H1 (cell line): ENCODE measurements around the gene ANKEF1. TPM values are rescaled to one million over a fixed set of nuclear protein-coding genes. Genes with fewer than 3 reads are reported as not detected.

Experiments used
- CTCF ChIA-PET: fragments of 300-600 bp; sonication (Branson Sonifier 250); formaldehyde crosslinking; loops from one replicate; lab custom pipeline; 2021; ENCODE audit not compliant: partially characterized antibody; lab: Charles Lee
- POLR2A ChIA-PET: fragments of 300-600 bp; sonication (Branson Sonifier 250); formaldehyde crosslinking; loops from one replicate; lab custom pipeline; 2021; ENCODE audit warnings: inconsistent platforms; ENCODE audit not compliant: partially characterized antibody; lab: Charles Lee
- DNase-seq, 2 experiments: peaks; one replicate each; pipeline versions ENCODE4 v3.0.0 to v3.0.0-alpha.2; 2010 to 2022; ENCODE audit warnings: low spot score in 2 of 2, low read depth in 1 of 2, mixed read lengths in 1 of 2
- FAIRE-seq: peaks from 2 replicates; lab custom pipeline; 2011; peaks lifted over from hg19 to GRCh38; lab: Jason Lieb, UNC
- H2AFZ ChIP-seq: 2 replicates; pipeline ENCODE4 v1.8.1; 2012; ENCODE audit warnings: low read length, inconsistent platforms
- H2AK5ac ChIP-seq: 2 replicates; pipeline ENCODE4 v1.6.1; 2013; ENCODE audit warnings: low read depth, low read length
- H2BK120ac ChIP-seq: replicated peaks from 2 replicates; pipeline ENCODE3; 2013; ENCODE audit warnings: low read depth, low read length, inconsistent platforms
- H2BK12ac ChIP-seq: 2 replicates; pipeline ENCODE4 v1.6.1; 2013; ENCODE audit warnings: low read depth, low read length
- H2BK15ac ChIP-seq: 2 replicates; pipeline ENCODE4 v1.6.1; 2013; ENCODE audit warnings: low read length
- H2BK20ac ChIP-seq: 2 replicates; pipeline ENCODE4 v1.6.1; 2013; ENCODE audit warnings: low read length
- H2BK5ac ChIP-seq: 2 replicates; pipeline ENCODE4 v1.6.1; 2013; ENCODE audit warnings: low read depth, low read length
- H3K14ac ChIP-seq: 2 replicates; pipeline ENCODE4 v1.6.1; 2013; ENCODE audit warnings: inconsistent platforms; ENCODE audit not compliant: insufficient read length
- H3K18ac ChIP-seq: 2 replicates; pipeline ENCODE4 v1.6.1; 2013; ENCODE audit warnings: low read length; ENCODE audit errors: extremely low read depth
- H3K23ac ChIP-seq: 2 replicates; pipeline ENCODE4 v1.6.1; 2013; ENCODE audit warnings: inconsistent platforms; ENCODE audit not compliant: insufficient read length
- H3K23me2 ChIP-seq: 2 replicates; pipeline ENCODE4 v1.6.1; 2013; ENCODE audit warnings: low read depth, low read length
- H3K27ac ChIP-seq: 2 replicates; pipeline ENCODE4 v1.6.1; 2011; ENCODE audit warnings: low read depth, low read length, inconsistent platforms
- H3K27me3 ChIP-seq, 4 experiments: replicated peaks in 1 of 4; 1 replicate in 1 of 4; 2 replicates in 3 of 4; pipeline versions ENCODE4 v1.6.1 to v1.8.1; 2011 to 2013; ENCODE audit warnings: low read length in 3 of 4, mild to moderate bottlenecking in 3 of 4, inconsistent platforms in 2 of 4, mixed read lengths in 2 of 4, moderate library complexity in 1 of 4; ENCODE audit not compliant: control insufficient read depth in 3 of 4, insufficient read depth in 3 of 4; ENCODE audit errors: extremely low read depth in 1 of 4
- H3K36me3 ChIP-seq, 4 experiments: 2 replicates each; pipeline versions ENCODE4 v1.6.1 to v1.8.1; 2011 to 2013; ENCODE audit warnings: mild to moderate bottlenecking in 4 of 4, low read length in 3 of 4, moderate library complexity in 2 of 4, control low read depth in 1 of 4, inconsistent platforms in 1 of 4; ENCODE audit not compliant: insufficient read depth in 4 of 4, control insufficient read depth in 2 of 4
- H3K4ac ChIP-seq: replicated peaks from 2 replicates; pipeline ENCODE3; 2013; ENCODE audit warnings: low read length, low read depth, mixed read lengths, inconsistent platforms; ENCODE audit not compliant: insufficient read length
- H3K4me1 ChIP-seq, 4 experiments: replicated peaks in 1 of 4; 1 replicate in 1 of 4; 2 replicates in 3 of 4; pipeline versions ENCODE4 v1.6.1 to v1.8.1; 2011 to 2013; ENCODE audit warnings: low read length in 3 of 4, inconsistent platforms in 2 of 4, mixed read lengths in 1 of 4; ENCODE audit not compliant: insufficient read depth in 4 of 4, control insufficient read depth in 3 of 4
- H3K4me2 ChIP-seq, 2 experiments: 2 replicates each; pipeline versions ENCODE4 v1.6.1 to v1.8.1; 2011 to 2013; ENCODE audit warnings: low read depth in 2 of 2, low read length in 2 of 2, control low read depth in 1 of 2, inconsistent platforms in 1 of 2, mild to moderate bottlenecking in 1 of 2; ENCODE audit not compliant: insufficient read depth in 1 of 2
- H3K4me3 ChIP-seq, 4 experiments: fragments of 200-600, 300-600 bp in 1 of 4; sonication (generic), shearing (Covaris generic), sonication (Bioruptor Twin) in 1 of 4; 2 replicates each; pipeline versions ENCODE4 v1.5.1 to v1.8.1; 2011 to 2016; ENCODE audit warnings: low read length in 4 of 4, low read depth in 3 of 4, control low read depth in 2 of 4, inconsistent platforms in 2 of 4, mild to moderate bottlenecking in 2 of 4, mixed read lengths in 1 of 4, moderate library complexity in 1 of 4; ENCODE audit not compliant: insufficient read depth in 2 of 4; ENCODE audit errors: extremely low read depth in 1 of 4
- H3K56ac ChIP-seq: replicated peaks from 2 replicates; pipeline ENCODE3; 2013; ENCODE audit warnings: low read depth, mild to moderate bottlenecking, mixed read lengths, low read length, inconsistent platforms; ENCODE audit not compliant: insufficient read length
- H3K79me1 ChIP-seq: 2 replicates; pipeline ENCODE4 v1.6.1; 2013; ENCODE audit warnings: low read depth, low read length, control low read depth
- H3K79me2 ChIP-seq, 2 experiments: 2 replicates each; pipeline versions ENCODE4 v1.6.1 to v1.8.1; 2012 to 2013; ENCODE audit warnings: low read length in 2 of 2, mild to moderate bottlenecking in 2 of 2, inconsistent platforms in 1 of 2; ENCODE audit not compliant: insufficient read depth in 2 of 2, control insufficient read depth in 1 of 2
- H3K9ac ChIP-seq, 4 experiments: replicated peaks in 1 of 4; 1 replicate in 1 of 4; 2 replicates in 3 of 4; pipeline versions ENCODE4 v1.6.1 to v1.8.1; 2011 to 2013; ENCODE audit warnings: low read depth in 3 of 4, low read length in 3 of 4, control low read depth in 2 of 4, mild to moderate bottlenecking in 2 of 4, moderate library complexity in 2 of 4, inconsistent platforms in 1 of 4; ENCODE audit errors: extremely low read depth in 1 of 4
- H3K9me3 ChIP-seq, 2 experiments: 2 replicates each; pipeline versions ENCODE4 v1.6.1 to v1.8.1; 2012 to 2013; ENCODE audit warnings: mild to moderate bottlenecking in 2 of 2, moderate library complexity in 2 of 2, control low read depth in 1 of 2, inconsistent platforms in 1 of 2, low read depth in 1 of 2, low read length in 1 of 2, mixed read lengths in 1 of 2; ENCODE audit not compliant: insufficient read depth in 2 of 2
- H4K20me1 ChIP-seq, 2 experiments: replicated peaks in 1 of 2; 2 replicates each; pipeline versions ENCODE3 to v1.8.1; 2011 to 2013; ENCODE audit warnings: inconsistent platforms in 2 of 2, low read length in 2 of 2, mild to moderate bottlenecking in 1 of 2; ENCODE audit not compliant: insufficient read depth in 2 of 2, control insufficient read depth in 1 of 2
- H4K5ac ChIP-seq: 2 replicates; pipeline ENCODE4 v1.6.1; 2013; ENCODE audit warnings: low read length, low read depth, mixed read lengths, inconsistent platforms; ENCODE audit not compliant: insufficient read length
- H4K8ac ChIP-seq: 2 replicates; pipeline ENCODE4 v1.8.0; 2013; ENCODE audit warnings: mild to moderate bottlenecking, moderate library complexity, low read length, inconsistent platforms; ENCODE audit not compliant: insufficient read depth; ENCODE audit errors: extremely low read depth
- H4K91ac ChIP-seq: replicated peaks from 2 replicates; pipeline ENCODE3; 2013; ENCODE audit warnings: low read length, mixed read lengths, inconsistent platforms; ENCODE audit not compliant: insufficient read length
- BRCA1 ChIP-seq: IDR thresholded peaks from 2 replicates; pipeline ENCODE4 v1.6.1; 2012; ENCODE audit warnings: low read depth, low read length, improper control_type of control experiment
- CEBPB ChIP-seq: IDR thresholded peaks from 2 replicates; pipeline ENCODE4 v1.6.1; 2012; ENCODE audit warnings: low read depth, low read length
- CHD1 ChIP-seq: IDR thresholded peaks from 2 replicates; pipeline ENCODE4 v1.6.1; 2012; ENCODE audit warnings: low read depth, low read length, improper control_type of control experiment
- EP300 ChIP-seq, 2 experiments: IDR thresholded peaks; 1 replicate in 1 of 2; 2 replicates in 1 of 2; pipeline ENCODE4 v1.6.1; 2011 to 2012; ENCODE audit warnings: low read depth in 2 of 2, low read length in 2 of 2, mild to moderate bottlenecking in 2 of 2, borderline replicate concordance in 1 of 2, inconsistent platforms in 1 of 2, moderate library complexity in 1 of 2
- FOSL1 ChIP-seq: IDR thresholded peaks from 2 replicates; pipeline ENCODE4 v1.6.1; 2011; ENCODE audit warnings: mild to moderate bottlenecking, low read depth, low read length, moderate library complexity; ENCODE audit not compliant: insufficient read depth
- JUND ChIP-seq: IDR thresholded peaks from 2 replicates; pipeline ENCODE4 v1.6.1; 2011; ENCODE audit warnings: mild to moderate bottlenecking, improper control_type of control experiment, low read length
- KDM5A ChIP-seq: fragments of 200-600 bp; IDR thresholded peaks from 2 replicates; pipeline ENCODE4 v1.7.1; 2012; ENCODE audit warnings: mild to moderate bottlenecking, low read length, inconsistent platforms, mixed read lengths
- RBBP5 ChIP-seq: IDR thresholded peaks from 2 replicates; pipeline ENCODE4 v1.7.1; 2012; ENCODE audit warnings: low read depth, mild to moderate bottlenecking, inconsistent platforms, low read length, moderate library complexity, borderline replicate concordance
- RXRA ChIP-seq: IDR thresholded peaks from 2 replicates; pipeline ENCODE4 v1.6.1; 2011; ENCODE audit warnings: low read depth, mild to moderate bottlenecking, low read length, moderate library complexity; ENCODE audit not compliant: insufficient read depth
- SP2 ChIP-seq: IDR thresholded peaks from 2 replicates; pipeline ENCODE4 v1.6.1; 2012; ENCODE audit warnings: mild to moderate bottlenecking, low read length, inconsistent platforms
- SRF ChIP-seq: IDR thresholded peaks from 2 replicates; pipeline ENCODE4 v1.6.1; 2011; ENCODE audit warnings: mild to moderate bottlenecking, low read depth, low read length, moderate library complexity
- TEAD4 ChIP-seq: IDR thresholded peaks from 2 replicates; pipeline ENCODE4 v1.6.1; 2012; ENCODE audit warnings: low read depth, low read length, inconsistent platforms, mixed read lengths
- ZNF274 ChIP-seq: IDR thresholded peaks from 2 replicates; pipeline ENCODE4 v1.7.0; 2012; ENCODE audit warnings: low read length, borderline replicate concordance; ENCODE audit errors: extremely low read depth
- WGBS, 2 experiments: shearing (Covaris generic) in 1 of 2; methylation state at CpG; one replicate each; pipeline versions ENCODE4 v1.1.6 to v1.1.7; 2013 to 2015; ENCODE audit warnings: low lambda C conversion rate in 2 of 2, mixed read lengths in 2 of 2, inconsistent platforms in 1 of 2, low coverage in 1 of 2, missing lambda C conversion rate in 1 of 2; ENCODE audit not compliant: insufficient replicate concordance in 2 of 2, insufficient coverage in 1 of 2, insufficient read length in 1 of 2; ENCODE audit errors: extremely low coverage in 1 of 2, missing lambda C conversion rate in 1 of 2; 5-methylcytosine and 5-hydroxymethylcytosine counted together
- polyA plus RNA-seq, 7 experiments: library from polyadenylated mRNA; depleted of rRNA in 3 of 7; stranded (reverse) in 5 of 7; unstranded in 2 of 7; fragments of >200 nt in 5 of 7; fragments of 200-250 nt in 2 of 7; gene quantifications; 1 replicate in 5 of 7; 2 replicates in 1 of 7; 4 replicates in 1 of 7; pipeline versions ENCODE4 v1.2.1 to v1.2.3, GENCODE V29; 2011 to 2013; ENCODE audit warnings: missing spikeins in 2 of 7, mixed read lengths in 2 of 7
- total RNA-seq: library from RNA; stranded (reverse); fragmentation: NEBNext Ultra II Directional; extraction: Animal tissue kit (Norgen Biotek cat#: 25700); gene quantifications from 2 replicates; pipeline ENCODE4 v1.2.1, GENCODE V29; 2021

ANKEF1 gene
- total and polyA plus RNA-seq, 2 of the 8 experiments (the other 6 are each of a cell fraction or from before 2014, with no cell fraction given) = 2.8 to 10.0 TPM

GRCh38 chr20:10059006-10059405, 24.2 kb downstream of the ANKEF1 start:
- no peak overlapping the region for H3K4me2 ChIP-seq
- H3K23me2 ChIP-seq = no peaks in the 10 kb centered on the region
- no peak overlapping the region for H2BK12ac ChIP-seq
- no peak overlapping the region for H3K18ac ChIP-seq
- H4K5ac ChIP-seq = no peak overlapping the region
- FAIRE-seq = no peak
- H3K23ac ChIP-seq = no peak overlapping the region
- H3K27me3 ChIP-seq = no peaks in the 10 kb centered on the region
- H3K79me2 ChIP-seq = no peaks in the 10 kb centered on the region
- TF ChIP-seq RXRA (no peak), SP2 (no peak), BRCA1 (no peak), CHD1 (no peak), JUND (no peak), CEBPB (no peak), ZNF274 (no peak), SRF (no peak), FOSL1 (no peak), EP300 (IDR thresholded peaks at IDR 0.05; ENCODE audit: borderline replicate concordance in 1 of 2, low read depth in 2 of 2, low read length in 2 of 2) (no peak), TEAD4 (no peak), KDM5A (no peak), RBBP5 (no peak)
- no peaks in the 10 kb centered on the region for H3K79me1 ChIP-seq
- no peak overlapping the region for H2BK5ac ChIP-seq
- H3K36me3 ChIP-seq = peaks cover 0 to 6% (median 0%) of the 10 kb centered on the region in 4 experiments; a peak in 1 of 8 replicates
- H2AFZ ChIP-seq = no peak overlapping the region
- H2BK15ac ChIP-seq = no peak overlapping the region
- no peak overlapping the region for H2BK120ac ChIP-seq
- H3K56ac ChIP-seq = no peak overlapping the region
- H3K4me1 ChIP-seq = peaks cover 0 to 4% (median 0%) of the 10 kb centered on the region in 4 experiments; a peak in 2 of 7 replicates
- H4K20me1 ChIP-seq = no peaks in the 10 kb centered on the region
- H2AK5ac ChIP-seq = no peak overlapping the region
- POLR2A ChIA-PET = no interaction called here
- no peaks in the 10 kb centered on the region for H3K9me3 ChIP-seq
- 78% methylated on average over 2 of the region's 2 CpGs; no CpG with 5 or more reads in 1 of the 2 experiments for WGBS, 2 experiments
- H4K8ac ChIP-seq = no peak overlapping the region
- no peak overlapping the region for H4K91ac ChIP-seq
- DNase-seq = no peak
- CTCF ChIA-PET = interaction anchor here (1.4 kb wide), 1 partner anchor 11 kb away, joined by 3 read pairs; no protein-coding TSS in a partner anchor
- H3K27ac ChIP-seq = no peak overlapping the region
- no peak overlapping the region for H2BK20ac ChIP-seq
- no peak overlapping the region for H3K4ac ChIP-seq
- H3K9ac ChIP-seq = no peak overlapping the region
- no peak overlapping the region for H3K14ac ChIP-seq
- no peak overlapping the region for H3K4me3 ChIP-seq
